GM12865 (cell line): Measurements from ENCODE around the gene NID2.

Experiments used
- DNase-seq: peaks from one replicate; pipeline ENCODE4 v3.0.0; 2010; ENCODE audit warnings: low read depth
- H3K4me3 ChIP-seq: 2 replicates; pipeline ENCODE4 v1.5.1; 2011; ENCODE audit warnings: mild to moderate bottlenecking, low read depth, low read length, control low read depth
- TF ChIP-seq, protein P1 (sequence below): IDR thresholded peaks from 2 replicates; pipeline ENCODE4 v1.5.1; 2011; ENCODE audit warnings: low read length, control low read depth, low read depth, inconsistent platforms; ENCODE audit not compliant: insufficient read depth; ENCODE audit errors: missing control alignments

The NID2 gene

DNA sequence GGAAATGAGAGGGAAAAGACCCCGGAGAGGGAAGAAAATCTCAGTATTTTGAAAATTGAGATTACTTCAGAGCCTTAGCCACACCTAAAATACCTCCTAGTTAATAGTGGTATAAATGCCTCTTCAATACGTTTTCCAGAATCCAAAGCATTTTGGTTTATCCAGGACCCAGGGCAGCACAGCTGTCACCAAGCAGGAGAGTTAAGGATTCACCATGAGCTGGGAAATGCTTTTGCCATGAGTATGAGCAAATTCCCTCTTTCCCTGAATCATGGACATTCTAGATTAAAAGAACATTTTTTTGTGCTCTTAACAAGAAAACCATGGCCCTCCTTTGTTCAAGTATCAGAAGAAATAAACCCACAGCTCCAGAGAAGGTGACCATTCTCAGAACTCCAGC lies 101.3 kb downstream of the NID2 start:
- H3K4me3 ChIP-seq, result no peak overlapping the region
- TF ChIP-seq, protein P1, sequence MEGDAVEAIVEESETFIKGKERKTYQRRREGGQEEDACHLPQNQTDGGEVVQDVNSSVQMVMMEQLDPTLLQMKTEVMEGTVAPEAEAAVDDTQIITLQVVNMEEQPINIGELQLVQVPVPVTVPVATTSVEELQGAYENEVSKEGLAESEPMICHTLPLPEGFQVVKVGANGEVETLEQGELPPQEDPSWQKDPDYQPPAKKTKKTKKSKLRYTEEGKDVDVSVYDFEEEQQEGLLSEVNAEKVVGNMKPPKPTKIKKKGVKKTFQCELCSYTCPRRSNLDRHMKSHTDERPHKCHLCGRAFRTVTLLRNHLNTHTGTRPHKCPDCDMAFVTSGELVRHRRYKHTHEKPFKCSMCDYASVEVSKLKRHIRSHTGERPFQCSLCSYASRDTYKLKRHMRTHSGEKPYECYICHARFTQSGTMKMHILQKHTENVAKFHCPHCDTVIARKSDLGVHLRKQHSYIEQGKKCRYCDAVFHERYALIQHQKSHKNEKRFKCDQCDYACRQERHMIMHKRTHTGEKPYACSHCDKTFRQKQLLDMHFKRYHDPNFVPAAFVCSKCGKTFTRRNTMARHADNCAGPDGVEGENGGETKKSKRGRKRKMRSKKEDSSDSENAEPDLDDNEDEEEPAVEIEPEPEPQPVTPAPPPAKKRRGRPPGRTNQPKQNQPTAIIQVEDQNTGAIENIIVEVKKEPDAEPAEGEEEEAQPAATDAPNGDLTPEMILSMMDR, result no peak
- DNase-seq, result no peak

DNA sequence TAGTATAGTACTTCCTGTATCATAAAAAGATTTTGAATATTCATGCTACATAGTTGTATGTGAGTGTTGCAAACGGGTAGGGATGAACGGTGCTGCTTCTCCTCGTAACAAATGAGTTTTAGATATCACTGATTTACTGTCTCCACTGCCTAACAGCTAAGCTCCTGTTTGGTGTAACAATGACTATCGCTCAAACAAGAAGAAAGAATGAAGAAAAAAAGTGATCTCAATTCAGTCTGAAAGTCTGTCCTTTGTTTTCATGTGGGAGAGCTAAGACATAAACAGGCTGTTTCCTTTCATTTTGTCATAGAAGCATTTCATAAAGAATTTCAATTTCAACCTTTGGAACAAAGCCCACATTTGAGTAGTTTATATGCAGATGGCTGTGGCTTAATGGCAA lies 105.6 kb downstream of the NID2 start:
- DNase-seq, result no peak
- TF ChIP-seq, protein P1, result no peak

DNA sequence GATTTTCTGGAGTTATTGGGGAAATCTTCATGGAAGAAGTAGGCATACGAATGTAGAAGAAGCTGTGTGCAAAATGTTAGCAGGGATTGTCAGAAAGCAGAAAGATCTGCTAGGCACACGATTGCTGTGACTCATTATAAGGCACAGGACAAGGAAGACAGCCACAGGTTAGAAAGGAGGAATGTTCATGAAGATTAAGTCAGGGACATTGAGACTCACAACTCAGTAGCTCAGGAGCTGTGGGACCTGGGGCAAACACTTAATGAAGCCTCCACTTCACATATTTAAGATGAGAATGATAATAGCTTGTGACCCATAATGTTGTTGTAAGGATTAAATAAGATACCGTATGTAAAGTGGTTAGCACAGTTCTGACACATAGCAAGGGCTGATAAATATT lies 106.1 kb downstream of the NID2 start:
- TF ChIP-seq, protein P1, result no peak
- DNase-seq, result no peak
- no peak overlapping the region for H3K4me3 ChIP-seq

More for the DNA sequence above, 105.6 kb downstream of the NID2 start:
- H3K4me3 ChIP-seq, result no peak overlapping the region

DNA sequence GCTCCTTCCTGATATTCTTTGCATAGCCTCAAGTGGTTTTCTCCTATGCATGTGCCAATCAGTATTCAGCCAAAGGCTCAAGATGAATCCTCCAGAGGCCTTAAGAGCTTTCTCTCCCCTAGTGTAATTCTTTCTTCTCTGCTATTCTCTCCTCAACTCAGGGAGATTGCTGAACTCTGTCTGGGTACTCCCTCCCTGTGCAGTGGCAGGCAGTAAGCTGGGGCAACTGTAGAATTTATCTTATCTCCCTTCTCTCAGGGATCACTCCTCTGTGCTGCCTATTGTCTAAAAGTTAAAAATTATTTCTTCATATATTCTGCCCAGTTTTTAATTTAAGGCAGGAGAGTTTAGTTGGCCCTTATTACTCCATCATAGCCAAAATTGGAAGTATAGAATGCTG lies 108.0 kb downstream of the NID2 start:
- no peak overlapping the region for H3K4me3 ChIP-seq
- no peak for DNase-seq
- TF ChIP-seq, protein P1, result no peak

DNA sequence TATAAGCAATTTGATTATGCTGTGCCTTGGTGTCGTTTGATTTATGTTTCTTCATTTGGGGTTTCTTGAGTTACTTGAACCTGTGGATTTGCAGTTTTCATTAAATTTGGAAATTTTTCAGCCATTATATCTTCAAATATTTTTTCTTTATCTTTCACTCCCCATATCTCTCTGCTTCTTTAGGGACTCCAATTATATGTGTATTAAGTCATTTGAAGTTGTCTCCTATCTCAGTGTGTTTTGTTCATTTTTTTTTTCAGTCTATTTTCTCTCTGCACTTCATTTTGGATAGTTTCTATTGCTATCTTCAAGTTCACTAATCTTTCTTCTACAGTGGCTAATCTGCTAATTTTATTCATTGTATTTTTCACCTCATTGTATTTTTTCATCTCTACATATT lies 108.9 kb downstream of the NID2 start:
- H3K4me3 ChIP-seq, result no peak overlapping the region
- TF ChIP-seq, protein P1, result no peak
- no peak for DNase-seq

DNA sequence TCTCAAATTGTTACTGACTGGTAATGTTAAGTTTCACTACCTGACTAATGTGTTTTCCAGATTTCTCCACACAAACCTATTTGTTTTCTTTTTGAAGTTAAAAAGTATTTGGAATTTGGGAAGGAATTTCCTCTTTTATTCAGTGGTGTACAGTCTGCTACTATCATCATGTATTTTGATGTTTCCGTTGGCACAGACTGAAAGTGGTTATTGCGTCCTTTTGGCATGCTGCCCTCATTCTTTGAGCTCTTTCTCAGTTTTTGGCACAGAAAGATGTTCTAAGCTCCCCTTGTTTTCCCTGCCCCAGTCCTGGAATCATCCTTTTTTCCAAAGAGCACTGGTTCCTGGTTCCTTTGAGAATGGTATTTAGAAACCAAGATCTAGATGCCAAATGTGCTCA lies 110.9 kb downstream of the NID2 start:
- TF ChIP-seq, protein P1, result no peak
- DNase-seq, result no peak
- no peak overlapping the region for H3K4me3 ChIP-seq
